T-helper 2 cell (primary cell): ENCODE data around the gene DOLPP1.
"Not testable (repeated sequence)": the region's sequence is repeated elsewhere in the genome, so short reads cannot be mapped to it uniquely, and the experiment has no call there.

Experiments
- DNase-seq, 5 experiments: peaks; one replicate each; pipeline versions ENCODE4 v3.0.0 to v3.0.0-alpha.2; 2012 to 2022

Gene DOLPP1

GRCh38 chr9:129111528-129112151 lies 30.7 kb downstream of the DOLPP1 start:
- peak in 1 of 5 experiments; percentile 57 for DNase-seq

- not testable (repeated sequence) for DNase-seq
Measured at GRCh38 chr9:129112526-129112925, 31.6 kb downstream of the DOLPP1 start.

- no peak for DNase-seq
Measured at GRCh38 chr9:129113645-129114304, 32.9 kb downstream of the DOLPP1 start.

GRCh38 chr9:129118799-129119198 lies 37.9 kb downstream of the DOLPP1 start:
- DNase-seq: no peak

- no peak for DNase-seq
Measured at GRCh38 chr9:129121483-129121882, 40.6 kb downstream of the DOLPP1 start.

DNA sequence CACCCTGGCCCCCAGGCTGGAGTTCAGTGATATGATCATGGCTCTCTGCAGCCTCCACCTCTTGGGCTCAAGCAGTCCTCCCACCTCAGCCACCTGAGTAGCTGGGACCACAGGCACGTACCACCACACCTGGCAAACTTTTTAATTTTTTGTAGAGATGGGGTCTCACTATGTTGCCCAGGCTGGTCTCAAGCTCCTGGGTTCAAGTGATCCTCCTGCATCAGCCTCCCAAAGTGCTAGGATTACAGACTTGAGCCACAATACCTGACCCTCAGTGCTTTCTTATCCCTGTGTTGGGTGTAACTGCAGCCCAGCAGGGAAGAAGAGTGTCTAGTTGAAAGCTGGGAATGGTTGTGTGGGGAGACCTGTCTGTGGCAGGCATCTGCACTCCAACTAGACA lies 41.2 kb downstream of the DOLPP1 start:
- DNase-seq: no peak

DNA sequence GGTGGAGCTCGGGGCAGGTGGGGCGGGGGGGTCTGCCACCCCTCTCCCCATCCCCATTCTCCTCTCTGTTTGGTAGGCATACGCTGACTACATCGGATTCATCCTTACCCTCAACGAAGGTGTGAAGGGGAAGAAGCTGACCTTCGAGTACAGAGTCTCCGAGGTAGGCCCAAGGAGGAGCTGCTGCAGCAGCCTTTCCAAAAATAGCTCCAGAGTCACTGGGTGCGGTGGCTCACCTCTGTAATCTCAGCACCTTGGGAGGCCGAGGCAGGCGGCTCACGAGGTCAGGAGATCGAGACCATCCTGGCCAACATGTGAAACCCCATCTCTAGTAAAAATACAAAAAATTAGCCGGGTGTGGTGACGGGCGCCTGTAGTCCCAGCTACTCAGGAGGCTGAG lies 42.1 kb downstream of the DOLPP1 start:
- not testable (repeated sequence) for DNase-seq

DNA sequence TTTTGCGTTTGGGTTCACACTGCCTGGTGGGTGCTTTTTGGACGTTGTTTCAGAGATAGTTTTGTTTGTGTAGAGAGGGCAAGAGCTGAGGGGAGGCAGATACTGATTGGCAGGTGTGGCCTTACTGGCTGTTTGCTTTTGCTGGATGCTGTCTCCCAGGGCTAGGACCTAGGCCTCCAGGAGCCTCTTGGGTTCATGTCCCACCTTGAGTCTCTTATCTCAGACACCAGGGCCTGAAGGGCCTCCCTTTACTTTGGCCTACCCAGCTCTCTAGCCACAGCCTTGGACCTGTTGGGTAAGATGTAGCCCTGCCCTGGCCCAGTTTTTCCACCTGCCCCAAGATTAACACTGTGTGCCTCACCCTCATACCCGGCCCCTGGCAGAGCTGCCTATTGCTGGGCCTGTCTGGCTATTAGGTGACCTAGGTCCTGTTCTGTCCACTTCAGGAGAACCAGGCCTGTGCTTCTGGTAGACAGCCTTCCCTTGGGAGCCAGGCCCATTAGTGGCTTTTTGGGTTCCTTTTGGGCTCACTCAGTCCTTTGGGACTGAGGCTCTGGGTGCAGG lies 43.7 kb downstream of the DOLPP1 start:
- no peak for DNase-seq

DNA sequence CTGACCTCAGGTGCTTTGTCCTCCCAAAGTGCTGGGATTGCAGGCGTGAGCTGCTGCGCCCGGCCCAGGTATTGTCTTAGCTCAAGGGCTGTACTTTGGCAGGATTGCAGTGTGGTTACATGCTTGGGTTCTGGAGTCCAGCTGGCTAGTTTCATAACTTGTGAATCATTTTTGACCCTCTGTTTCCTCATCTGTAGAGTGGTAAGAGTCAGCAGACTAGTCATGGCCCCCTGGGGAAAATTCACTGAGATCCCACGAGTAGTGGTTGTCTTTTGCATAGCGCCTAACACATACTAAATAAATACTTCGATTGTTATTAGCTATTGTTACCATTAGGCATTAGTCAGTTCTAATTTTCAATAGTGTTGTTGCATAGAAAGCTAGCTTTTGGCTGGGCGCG lies 44.6 kb downstream of the DOLPP1 start:
- DNase-seq: no peak

DNA sequence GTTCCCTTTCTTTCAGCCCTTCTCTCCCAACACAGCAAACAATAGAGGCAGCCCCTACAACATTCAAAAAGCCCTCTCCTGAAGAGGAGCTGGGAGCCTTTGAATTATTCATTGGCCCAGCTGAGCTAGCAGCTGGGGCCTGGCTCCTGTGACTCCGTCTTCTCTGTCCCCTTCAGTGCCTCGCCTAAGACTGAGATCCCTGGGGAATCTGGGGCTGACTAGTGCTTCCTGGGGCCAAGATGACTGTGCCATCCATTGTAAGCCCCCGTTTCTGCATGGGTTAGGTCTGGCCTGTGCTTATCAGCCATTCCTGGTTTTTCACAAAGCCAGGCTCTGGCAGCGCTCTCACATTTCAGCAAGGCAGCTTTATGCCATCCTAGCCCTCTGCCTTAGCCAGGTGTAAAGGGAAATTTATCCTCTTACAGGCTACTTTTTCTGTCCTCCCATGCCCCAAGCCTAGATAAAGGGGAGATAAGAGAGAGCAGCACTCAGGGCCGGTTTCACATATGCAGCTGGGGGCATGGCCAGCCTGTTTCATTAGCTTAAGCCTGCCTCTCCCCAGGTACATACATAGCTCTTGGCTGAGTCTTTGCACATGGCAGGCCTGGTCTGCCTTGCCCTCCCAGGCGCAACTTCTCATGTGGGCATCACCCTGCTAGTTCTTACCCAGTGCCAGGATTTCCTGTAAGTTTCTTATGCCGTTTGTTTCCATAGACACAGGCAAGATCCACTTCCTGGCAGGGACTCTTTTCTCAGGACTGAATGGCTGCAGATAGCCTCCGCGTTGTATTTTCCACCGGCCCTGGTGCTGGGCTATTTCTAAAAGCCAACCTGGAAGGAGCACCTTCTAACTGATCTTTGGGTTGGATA lies 46.1 kb downstream of the DOLPP1 start:
- DNase-seq: no peak

- no peak for DNase-seq
Measured at GRCh38 chr9:129128689-129129088, 47.8 kb downstream of the DOLPP1 start.

- DNase-seq: not testable (repeated sequence)
Measured at GRCh38 chr9:129130271-129130670, 49.4 kb downstream of the DOLPP1 start.

- no peak for DNase-seq
Measured at GRCh38 chr9:129130791-129131190, 49.9 kb downstream of the DOLPP1 start.

GRCh38 chr9:129131300-129132145 lies 50.6 kb downstream of the DOLPP1 start:
- peak; percentile 58 to 80 (median 75) for DNase-seq

DNA sequence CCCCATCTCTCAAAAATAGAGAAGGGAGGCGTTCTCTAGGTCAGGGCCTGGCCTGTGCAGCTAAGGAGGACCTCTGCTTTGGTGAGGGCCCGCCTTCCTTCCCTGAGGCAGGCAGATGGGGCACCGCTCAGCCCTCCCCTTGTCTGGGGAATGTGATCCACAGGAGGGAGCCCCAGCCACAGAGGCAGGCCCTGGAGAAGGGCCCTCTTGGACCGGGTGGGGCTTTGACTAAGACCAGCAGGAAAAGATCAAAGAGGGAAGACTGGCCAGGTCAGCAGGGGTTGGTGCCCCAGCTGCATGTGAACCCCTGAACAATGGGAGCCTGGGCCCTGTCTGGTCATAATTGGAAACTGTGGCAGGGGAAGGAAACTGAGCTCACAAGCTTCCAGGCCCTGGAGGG lies 52.2 kb downstream of the DOLPP1 start:
- DNase-seq: no peak

- no peak for DNase-seq
Measured at GRCh38 chr9:129135476-129135875, 54.6 kb downstream of the DOLPP1 start.

DNA sequence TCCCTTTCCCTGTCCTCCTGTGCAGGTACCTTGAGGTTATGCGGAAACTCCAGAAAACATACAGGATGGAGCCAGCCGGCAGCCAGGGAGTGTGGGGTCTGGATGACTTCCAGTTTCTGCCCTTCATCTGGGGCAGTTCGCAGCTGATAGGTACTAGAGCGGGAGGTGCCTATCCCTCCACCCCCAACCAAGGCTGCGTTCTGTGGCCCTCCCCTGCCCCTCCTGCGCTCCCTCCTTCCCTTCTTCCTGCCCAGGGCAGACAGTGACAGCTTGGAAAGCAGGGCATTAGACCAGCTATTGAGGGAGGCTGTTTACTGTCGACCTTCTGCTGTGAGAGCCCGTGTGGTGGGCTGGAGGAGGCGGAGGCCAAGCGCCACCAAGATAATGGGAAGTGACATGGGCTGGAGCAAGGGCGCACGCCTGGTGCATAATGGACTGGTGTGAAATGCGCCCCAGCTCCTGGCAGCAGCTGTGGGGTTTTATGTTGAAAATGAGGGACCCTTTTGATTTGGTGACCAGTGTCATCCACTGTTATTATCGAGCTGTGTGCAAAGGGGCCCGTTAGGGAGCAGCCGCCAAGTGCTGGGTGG lies 55.6 kb downstream of the DOLPP1 start:
- no peak for DNase-seq

DNA sequence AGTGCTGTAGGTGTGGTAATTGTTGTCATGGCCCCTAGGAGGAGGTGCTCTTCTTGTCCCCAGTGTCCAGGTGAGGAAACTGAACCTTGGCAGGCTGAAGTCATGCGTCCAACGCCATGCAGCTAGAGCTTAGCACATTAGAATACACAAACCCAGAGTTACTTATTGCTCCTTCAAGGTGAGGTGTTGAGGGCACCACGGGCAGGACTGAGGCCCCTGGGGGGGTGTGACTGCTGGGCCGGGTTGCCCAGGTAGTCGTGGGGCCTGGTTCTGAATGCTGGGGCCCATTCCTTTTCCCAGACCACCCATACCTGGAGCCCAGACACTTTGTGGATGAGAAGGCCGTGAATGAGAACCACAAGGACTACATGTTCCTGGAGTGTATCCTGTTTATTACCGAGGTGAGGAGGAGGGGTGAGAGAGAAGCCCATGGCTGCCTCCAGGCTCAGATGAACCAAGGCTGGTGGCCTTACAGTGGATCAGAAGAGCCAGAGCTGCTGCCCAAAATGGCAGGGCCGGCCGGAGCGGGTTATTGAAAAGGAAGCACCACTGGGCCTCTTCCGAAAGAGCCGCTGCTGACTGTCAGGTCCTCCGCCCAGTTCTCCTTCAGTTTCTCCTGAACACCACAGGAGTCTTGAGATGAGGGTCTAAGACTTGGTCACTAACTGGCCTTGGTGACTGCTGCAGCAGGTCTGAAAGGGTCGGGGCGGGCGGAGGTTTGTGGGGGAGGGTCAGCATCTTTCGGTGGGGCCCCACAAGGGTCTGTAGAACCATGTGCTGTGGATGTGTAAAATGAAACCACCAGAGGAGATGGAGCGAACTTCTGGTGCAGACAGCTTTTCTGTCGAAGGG lies 56.6 kb downstream of the DOLPP1 start:
- no peak for DNase-seq

DNA sequence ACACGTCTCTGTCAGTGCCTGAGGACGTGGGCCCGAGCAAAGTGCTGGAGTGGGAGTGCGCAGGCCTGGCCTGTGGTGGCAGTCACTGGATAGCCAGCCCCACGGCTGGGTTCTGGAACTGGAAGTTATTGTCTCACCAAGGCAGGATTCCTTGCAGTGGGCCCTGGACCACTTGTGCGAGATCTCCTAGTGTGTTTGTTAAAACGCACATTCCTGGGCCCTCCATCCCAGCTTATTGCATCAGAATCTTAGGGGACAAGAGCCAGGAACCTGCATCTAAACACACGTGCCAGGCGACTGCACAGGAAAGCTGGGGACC lies 57.2 kb downstream of the DOLPP1 start:
- no peak for DNase-seq

DNA sequence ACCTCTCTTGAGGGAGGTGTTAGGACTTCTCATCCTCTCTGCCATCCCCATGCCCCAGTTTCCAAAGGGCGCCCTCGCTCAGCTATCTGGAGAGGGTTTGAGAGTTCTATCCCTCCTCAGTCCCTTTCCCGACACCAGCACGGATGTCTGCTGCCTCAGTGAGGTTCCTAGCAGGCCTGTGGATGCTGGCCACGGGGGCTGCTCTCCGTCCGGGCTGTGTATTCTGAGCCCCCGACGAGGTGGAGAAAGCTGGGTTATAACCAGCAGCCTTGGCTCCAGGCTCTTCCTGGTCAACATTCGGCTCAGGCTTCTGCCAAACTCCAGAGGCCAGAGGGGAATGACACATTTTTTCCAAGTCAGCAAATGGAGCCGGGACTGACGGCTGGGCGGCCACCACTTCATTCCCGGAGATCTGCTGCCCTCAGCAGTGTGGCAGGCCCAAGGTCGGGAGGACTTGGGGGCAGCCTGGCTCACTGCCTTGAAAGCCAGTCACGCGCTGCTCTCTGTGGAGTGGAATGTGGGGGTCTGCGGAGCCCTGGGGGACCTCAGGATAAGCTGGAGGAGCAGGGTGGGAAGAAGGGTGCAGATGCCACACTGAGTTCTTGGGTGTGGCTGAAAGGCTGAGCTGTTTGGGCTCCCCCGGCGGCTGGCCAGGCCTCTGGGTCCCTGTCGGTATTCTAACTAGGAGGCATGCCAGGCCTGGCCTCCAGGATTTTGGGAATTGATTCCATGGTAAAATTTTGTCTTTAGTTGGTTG lies 57.7 kb downstream of the DOLPP1 start:
- peak in 1 of 5 experiments; percentile 13 for DNase-seq
